Stimulated activated CD8-positive, alpha-beta memory T cell treated with anti-CD3 and anti-CD28 coated beads, Interleukin-2, amount 100 ng/mL, for 1 hour (primary cell): ENCODE data around the gene SUPT3H.

Experiments
- DNase-seq, 2 donors: peaks; one replicate each; pipeline ENCODE4 v3.0.0-alpha.2; 2020; ENCODE audit warnings: low read depth in 2 of 2

SUPT3H gene

GRCh38 chr6:45388328-45388727, 10.6 kb upstream of the SUPT3H start:
- no peak for DNase-seq

- DNase-seq = no peak
Observed at GRCh38 chr6:45387236-45387635, 9.5 kb upstream of the SUPT3H start.

- DNase-seq = no peak
Observed at GRCh38 chr6:45386501-45386900, 8.8 kb upstream of the SUPT3H start.

GRCh38 chr6:45382391-45382790, 4.7 kb upstream of the SUPT3H start:
- DNase-seq = no peak

GRCh38 chr6:45378334-45378926, 696 bp upstream of the SUPT3H start:
- no peak for DNase-seq

- DNase-seq = peak in 1 of 2 donors; percentile 72
Observed at GRCh38 chr6:45377043-45377553, 636 bp downstream of the SUPT3H start.

GRCh38 chr6:45376310-45377042, 1.3 kb downstream of the SUPT3H start:
- DNase-seq = no peak

- DNase-seq = no peak
Observed at GRCh38 chr6:45375449-45375848, 2.3 kb downstream of the SUPT3H start.

- no peak for DNase-seq
Observed at GRCh38 chr6:45371924-45372573, 5.7 kb downstream of the SUPT3H start.

GRCh38 chr6:45369870-45370269, 7.9 kb downstream of the SUPT3H start:
- no peak for DNase-seq

- DNase-seq = no peak
Observed at GRCh38 chr6:45367999-45368398, 9.7 kb downstream of the SUPT3H start.

- no peak for DNase-seq
Observed at GRCh38 chr6:45366534-45366933, 11.2 kb downstream of the SUPT3H start.

- no peak for DNase-seq
Observed at GRCh38 chr6:45365036-45365435, 12.7 kb downstream of the SUPT3H start.

GRCh38 chr6:45364466-45364865, 13.3 kb downstream of the SUPT3H start:
- no peak for DNase-seq

- no peak for DNase-seq
Observed at GRCh38 chr6:45353654-45354053, 24.1 kb downstream of the SUPT3H start.

- DNase-seq = no peak
Observed at GRCh38 chr6:45351667-45352066, 26.1 kb downstream of the SUPT3H start.

GRCh38 chr6:45351076-45351475, 26.7 kb downstream of the SUPT3H start:
- DNase-seq = no peak

GRCh38 chr6:45350186-45350710, 27.5 kb downstream of the SUPT3H start:
- no peak for DNase-seq

- DNase-seq = no peak
Observed at GRCh38 chr6:45344900-45345299, 32.8 kb downstream of the SUPT3H start.

GRCh38 chr6:45328523-45328922, 49.2 kb downstream of the SUPT3H start:
- DNase-seq = no peak

GRCh38 chr6:45327956-45328522, 49.7 kb downstream of the SUPT3H start, which contains the start of gene RUNX2:
Gene RUNX2 (plus strand): TSS chr6:45328330. CDS start chr6:45328727, 397 bp downstream.
- no peak for DNase-seq
